CMK (cell line): ENCODE results near the gene SEC14L6.
"Not testable (repeated sequence)": the region's sequence is repeated elsewhere in the genome, so short reads cannot be mapped to it uniquely, and the experiment has no call there.

ENCODE experiments used
- DNase-seq: peaks from one replicate; pipeline ENCODE4 v3.0.0-alpha.2; 2010; ENCODE audit warnings: low read depth

SEC14L6 gene

DNA sequence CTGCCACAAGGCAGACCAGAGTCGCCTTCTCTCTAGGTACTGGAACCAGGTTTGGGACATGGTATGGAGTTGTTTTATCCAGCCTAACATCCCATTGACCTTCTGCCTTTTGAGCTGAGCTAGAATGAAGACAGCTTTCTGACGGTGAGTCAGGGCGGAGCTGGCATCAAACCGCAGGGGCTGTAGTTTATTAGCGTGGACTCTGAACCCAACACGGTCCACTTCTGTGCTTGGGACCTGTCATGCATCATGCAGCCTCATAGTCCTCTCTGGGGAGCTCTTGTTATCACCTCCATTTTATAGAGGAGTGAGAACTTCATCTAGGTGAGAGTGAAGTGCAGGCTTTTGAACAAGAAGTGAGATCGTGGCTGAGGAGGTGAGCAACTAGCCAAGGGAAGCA lies 19.6 kb upstream of the SEC14L6 start:
- DNase-seq = no peak

DNA sequence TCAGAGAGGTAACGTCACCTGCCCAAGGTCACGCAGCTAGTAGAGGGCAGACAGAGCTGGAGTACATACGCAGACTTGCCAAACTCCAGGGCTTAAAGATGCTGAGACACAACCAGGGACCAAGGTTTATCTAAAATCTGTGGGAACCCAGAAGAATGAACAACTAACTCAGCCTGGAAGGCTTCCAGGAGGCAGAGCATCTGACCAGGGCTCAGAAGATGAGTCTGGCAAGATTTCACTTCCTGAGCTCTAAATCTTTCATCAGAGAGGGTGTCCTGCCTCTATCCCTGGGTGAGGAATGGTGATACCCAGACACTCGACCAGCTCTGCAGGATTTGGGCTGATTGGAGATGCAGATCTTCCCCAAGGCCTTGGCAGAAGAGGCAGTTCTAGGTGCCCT lies 18.8 kb upstream of the SEC14L6 start:
- no peak for DNase-seq

DNA sequence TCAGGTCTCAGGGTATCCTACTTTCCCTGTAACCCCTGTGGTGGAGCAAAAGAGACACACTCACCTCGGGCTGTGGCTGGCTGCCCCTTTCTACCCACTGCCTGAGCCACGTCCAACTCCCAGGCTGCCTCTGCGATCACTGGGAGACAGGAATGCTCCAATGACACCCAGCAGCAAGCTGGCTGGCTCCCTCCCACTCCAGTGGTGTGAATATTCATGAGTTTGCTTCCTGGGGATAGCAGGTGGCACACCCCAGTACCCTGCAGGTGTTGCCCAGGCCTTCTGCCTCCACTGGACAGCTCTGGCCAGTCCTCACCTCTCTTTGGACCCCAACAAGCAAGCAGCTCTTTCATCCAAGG lies 18.2 kb upstream of the SEC14L6 start:
- DNase-seq = no peak

DNA sequence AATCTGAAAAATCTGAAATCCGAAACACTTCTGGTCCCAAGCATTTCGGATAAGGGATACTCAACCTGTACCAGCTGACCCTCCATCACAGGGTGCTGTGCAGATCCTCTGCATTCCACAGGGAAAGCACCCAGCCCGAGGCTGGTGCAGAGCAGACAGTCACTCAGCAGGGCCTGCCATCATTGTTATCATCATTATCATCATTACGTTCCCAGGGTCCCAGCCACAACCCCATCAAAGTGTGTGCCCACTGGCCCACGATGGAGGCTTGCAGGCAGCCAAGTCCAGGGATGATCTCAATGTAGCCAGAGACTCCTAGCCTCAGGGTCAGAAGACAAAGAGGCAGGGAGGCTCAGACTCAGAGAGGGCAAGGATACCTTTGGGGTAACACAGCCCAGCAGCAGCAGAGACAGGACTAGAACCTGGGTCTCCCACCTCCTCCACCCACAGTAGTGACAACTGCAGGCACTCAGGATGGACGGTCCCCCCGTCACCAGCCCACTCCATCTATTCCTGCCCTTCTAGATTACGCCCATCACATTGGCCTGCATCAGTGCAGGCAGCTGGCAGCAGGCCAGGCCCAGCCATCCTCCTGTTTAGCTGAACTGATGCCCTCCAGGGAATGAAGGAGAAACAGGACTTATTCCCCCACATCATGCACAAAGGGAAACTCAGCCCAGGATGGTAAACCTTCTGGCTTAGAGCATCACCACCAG lies 17.7 kb upstream of the SEC14L6 start:
- DNase-seq = no peak

DNA sequence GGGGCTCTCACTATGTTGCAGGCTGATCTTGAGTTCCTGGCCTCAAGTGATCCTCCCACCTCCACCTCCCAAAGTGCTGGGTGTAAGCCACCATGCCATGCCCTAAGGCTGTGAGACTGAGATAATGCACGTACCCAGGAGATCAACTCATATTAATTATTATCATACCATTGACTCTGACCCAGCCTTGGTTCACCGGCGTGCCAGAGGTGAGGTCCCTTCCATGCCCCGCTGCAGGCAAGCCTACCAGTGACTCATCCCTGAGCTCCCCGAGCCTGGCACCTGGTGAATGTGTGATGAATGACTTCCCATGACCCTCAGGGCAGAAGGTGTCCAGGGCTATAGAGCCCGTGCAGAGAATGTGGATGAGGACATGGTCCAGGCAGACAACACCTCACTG lies 15.8 kb upstream of the SEC14L6 start:
- no peak for DNase-seq

DNA sequence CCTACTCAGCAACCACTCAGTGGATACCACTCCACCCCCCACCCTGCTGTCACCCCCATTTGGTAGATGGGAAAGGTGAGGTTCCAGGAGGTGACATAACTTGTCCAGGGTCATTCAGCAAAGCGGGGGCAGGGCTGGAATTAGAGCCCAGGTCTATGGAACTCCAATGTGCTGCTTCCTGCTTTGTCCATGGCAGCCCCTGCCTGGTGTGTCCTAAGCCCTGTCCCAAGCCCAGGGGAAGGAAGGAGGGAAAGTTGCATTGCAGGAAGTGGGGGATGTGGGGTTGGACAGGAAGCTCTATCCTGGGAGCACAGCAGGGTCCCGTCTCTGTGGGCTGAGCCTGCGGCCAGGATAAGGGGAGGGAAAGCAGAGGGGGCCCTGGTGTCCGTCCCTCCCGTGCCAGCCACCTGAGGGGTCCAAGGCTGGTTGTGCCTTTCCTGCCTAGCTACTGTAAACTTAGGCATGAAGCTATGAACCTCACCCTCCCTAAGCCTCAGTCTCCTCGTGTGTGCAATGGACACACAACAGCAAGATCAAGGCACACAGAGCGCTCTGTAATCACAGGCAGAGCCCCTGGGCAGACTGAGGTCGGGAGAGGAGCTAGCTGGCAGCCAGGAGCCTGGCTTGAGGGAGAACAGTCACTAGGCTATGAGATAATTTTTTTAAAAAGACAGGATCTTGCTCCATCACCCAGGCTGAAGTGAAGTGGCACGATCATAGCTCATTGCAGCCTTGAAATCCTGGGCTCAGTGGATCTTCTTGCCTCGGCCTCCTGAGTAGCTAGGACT lies 15.1 kb upstream of the SEC14L6 start:
- no peak for DNase-seq

DNA sequence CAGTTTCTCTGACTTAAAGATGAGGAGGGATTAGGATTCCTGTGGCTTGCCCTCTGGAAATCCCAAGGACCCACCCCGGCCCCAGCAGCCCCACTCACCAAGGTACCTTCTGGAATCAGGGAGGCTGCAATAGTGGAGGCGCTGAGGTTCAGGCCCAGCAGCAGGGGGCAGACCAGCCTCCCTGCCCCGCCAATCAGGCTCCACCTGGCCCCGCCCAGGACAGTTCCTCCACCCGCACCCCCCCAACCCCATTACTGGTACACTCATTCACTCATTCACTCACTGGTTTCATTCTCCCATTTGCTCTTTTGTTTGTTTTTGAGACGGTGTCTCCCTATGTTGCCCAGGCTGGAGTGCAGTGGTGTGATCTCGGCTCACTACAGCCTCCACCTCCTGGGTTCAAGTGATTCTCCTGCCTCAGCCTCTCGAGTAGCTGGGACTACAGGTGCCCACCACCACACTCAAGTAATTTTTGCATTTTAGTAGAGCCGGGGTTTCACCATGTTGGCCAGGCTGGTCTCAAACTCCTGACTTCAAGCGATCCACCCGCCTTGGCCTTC lies 14.2 kb upstream of the SEC14L6 start:
- not testable (repeated sequence) for DNase-seq

DNA sequence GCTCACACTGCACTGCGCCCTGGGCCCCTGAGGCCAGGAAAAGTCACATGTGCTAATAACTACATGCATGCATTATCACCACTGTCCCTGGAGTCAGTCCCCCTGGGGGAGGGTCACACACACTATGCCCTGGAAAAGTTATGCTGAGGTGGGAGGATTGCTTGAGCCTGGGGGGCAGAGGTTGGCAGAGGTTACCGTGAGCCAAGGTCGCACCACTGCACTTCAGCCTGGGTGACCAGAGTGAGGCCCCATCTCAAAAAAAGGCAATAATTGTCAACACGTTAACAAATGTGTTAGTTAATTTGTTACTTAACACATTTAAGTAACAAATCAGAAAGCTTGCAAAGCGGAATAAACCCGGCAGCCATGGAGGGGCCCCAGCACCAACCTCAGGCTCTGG lies 13.3 kb upstream of the SEC14L6 start:
- no peak for DNase-seq

DNA sequence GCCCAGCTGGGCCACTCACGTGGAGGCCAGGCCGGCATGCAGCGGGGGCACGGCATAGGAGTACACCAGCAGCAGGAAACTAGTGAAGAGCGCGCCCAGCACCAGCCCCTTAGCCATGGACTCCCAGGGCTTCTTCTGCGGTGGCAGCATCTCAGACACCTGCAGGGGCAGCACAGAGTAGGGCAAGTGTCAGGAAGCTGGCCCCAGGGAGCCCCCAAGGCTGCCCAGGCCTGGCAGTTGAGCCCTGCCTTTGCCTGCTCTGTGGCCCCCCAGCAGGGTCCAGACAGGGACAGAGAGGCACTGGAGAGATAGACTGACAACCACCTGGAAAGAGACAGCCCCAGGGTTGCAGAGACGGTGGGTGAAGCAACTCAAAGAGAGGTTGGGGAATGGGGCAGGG lies 10.7 kb upstream of the SEC14L6 start:
- DNase-seq = no peak

DNA sequence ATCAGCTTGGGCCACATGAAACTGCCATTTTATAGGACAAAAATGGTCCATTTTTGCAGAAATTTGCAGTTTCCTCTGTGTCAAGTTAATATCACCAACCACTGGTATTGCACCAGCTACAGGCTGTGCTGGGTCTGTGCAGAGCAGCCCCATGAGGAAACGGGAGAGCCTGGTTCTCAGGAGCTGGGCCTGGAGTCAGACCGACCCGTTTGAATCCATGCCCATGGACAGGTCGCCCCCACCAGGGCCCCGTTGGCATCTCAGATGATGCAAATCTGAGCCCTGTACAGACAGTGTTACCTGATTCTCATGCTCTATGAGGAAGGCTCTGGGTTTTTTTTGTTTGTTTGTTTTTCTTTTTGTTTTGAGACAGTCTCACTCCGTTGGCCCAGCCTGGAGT lies 9.8 kb upstream of the SEC14L6 start:
- DNase-seq = no peak

DNA sequence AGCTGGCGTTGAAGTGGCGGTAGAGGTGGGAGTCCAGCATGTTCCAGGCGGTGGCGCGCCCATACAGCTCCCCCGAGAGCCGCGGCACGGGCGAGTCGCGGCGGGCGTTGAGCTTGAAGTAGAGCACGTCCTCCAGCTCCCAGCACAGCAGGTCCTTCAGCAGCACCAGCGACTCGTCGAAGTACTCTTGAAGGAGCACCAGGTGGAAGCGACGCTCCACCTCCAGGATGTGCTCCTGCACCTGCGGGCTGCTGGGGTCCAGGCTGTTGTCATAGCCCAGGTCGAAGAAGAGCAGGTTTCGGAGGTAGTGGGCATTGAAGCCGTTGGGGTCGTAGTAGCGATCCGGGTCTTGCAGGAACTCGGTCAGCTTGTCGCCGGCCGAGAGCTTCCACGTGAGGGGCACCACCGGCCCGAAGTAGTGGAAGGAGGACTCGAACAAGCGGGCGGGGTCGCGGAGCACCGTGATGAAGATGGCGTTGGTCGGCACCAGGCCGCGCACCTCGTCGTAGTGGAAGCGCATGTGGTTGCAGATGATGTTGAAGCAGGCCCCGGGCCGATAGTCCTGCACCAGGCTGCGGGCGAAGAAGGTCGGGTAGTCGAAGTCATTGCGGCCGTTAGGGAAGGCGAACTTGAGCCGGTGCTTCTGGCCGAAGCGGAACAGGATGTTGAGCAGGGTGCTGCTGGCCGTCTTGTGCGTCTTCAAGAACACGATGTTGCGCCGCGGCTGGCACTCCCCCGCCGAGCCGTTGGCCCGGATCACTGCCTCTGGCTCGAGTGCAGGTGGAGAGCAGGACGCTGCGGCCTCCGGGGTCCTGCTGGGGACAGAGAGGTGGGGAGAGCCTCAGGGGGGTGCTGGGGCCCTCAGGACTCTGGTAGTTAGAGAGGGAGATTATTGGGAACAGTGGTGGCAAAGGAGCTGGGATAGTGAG lies 9.0 kb upstream of the SEC14L6 start:
- DNase-seq = no peak

DNA sequence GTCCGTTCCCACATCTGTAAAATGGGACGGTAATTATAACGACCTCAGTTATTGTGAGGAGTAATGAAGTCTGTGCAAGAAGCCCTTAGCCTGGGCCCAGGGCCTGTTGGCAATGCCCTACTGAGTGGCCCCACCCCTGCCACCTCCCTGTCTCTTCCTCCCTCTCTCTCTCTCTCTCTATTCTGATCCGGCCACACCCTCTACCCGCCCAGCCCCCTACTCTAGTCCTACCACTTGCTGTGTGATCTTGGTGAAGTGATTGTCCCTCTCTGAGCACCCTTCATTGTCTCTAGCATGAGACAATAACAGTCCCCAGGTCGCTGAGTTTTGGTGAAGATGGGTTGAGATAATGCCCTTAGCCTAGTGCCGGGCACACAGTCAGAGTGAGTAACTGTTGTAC lies 7.4 kb upstream of the SEC14L6 start:
- no peak for DNase-seq

DNA sequence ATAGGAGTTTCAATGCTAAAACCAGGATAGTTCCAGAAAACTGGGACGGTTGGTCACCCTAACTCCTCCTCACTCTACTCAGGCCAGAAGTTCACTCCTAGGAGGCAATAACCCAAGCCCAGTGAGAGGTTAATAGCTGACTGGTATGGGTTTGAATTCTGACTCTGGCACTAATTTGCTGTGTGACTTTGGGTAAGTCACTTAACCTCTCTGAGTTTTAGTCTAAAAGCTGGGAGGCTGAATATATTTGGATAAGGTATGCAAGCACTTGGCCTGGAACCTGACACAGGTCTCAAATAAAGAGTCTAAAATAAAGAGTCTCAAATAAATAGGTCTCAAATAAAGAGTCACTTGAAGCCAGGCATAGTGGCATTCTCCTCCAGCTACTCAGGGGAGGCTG lies 6.2 kb upstream of the SEC14L6 start:
- no peak for DNase-seq

DNA sequence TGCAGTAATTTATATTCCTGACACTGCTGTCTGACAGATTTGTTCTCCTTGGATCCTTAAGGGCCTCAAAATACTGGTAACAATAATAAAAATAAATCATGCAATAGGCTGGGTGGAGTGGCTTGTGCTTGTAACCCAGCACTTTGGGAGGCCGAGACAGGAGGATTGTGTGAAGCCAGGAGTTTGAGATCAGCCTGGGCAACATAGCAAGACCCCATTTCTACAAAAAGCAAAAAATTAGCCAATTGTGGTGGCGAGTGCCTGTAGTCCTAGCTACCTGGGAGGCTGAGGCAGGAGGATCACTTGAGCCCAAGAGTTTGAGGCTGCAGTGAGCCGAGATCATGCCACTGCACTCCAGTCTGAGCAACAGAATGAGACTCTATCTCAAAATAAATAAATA lies 5.3 kb upstream of the SEC14L6 start:
- not testable (repeated sequence) for DNase-seq

DNA sequence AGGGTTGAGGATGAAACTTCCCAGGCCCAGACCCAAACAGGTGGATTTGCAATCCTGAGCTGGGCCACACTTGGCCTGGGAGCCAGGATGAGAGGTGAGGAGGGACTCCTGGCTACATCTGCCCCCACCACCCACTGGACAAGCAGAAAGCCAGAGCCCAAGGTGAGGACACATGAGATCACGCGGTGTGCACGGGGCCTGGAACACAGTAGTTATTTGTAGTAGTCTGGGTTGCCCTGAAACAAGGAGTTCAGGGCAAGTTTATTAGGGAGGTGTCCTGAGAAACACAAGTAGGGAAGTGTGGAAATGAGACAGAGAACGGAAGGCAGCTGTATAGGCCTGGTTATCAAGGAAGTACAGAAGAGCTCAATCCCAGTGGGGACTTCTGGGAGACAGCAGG lies 647 bp upstream of the SEC14L6 start:
- no peak for DNase-seq

DNA sequence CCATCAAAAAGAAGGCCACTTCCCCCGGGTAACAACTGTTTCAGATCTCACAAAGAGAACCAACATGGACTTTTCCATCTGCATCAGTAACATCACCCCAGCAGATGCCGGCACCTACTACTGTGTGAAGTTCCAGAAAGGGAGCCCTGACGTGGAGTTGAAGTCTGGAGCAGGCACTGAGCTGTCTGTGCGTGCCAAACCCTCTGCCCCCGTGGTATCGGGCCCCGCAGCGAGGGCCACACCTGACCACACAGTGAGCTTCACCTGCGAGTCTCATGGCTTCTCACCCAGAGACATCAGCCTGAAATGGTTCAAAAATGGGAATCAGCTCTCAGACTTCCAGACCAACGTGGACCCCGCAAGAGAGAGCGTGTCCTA lies 3.7 kb downstream of the SEC14L6 start:
- no peak for DNase-seq

DNA sequence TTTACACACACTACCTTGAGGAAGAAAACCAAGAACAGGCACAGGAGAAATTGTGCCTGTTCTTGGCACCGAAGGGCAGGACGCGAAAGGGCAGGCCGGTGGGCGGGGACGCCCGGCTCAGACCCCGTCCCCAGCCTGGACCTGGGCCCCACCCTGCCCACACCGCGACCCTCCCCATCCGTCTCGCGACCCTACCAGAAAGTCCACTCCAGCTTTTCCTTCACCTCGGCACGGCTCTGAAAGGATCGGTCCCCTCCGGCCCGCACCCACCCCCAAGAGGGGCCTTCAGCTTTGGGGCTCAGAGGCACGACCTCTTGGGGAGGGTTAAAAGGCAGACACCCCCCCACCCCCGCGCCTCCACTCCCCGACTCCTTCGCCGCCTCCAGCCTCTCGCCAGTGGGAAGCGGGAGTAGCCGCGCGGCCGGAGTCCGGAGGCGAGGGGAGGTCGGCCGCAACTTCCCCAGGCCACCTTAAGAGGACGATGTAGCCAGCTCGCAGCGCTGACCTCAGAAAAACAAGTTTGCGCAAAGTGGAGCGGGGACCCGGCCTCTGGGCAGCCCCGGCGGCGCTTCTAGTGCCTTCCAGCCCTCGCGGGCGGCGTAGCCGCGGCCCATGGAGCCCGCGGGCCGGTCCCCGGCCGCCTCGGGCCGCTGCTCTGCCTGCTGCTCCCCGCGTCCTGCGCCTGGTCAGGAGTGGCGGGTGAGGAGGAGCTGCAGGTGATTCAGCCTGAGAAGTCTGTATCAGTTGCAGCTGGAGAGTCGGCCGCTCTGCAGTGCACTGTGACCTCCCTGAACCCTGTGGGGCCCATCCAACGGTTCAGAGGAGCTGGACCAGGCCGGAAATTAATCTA lies 4.4 kb downstream of the SEC14L6 start:
- no peak for DNase-seq

DNA sequence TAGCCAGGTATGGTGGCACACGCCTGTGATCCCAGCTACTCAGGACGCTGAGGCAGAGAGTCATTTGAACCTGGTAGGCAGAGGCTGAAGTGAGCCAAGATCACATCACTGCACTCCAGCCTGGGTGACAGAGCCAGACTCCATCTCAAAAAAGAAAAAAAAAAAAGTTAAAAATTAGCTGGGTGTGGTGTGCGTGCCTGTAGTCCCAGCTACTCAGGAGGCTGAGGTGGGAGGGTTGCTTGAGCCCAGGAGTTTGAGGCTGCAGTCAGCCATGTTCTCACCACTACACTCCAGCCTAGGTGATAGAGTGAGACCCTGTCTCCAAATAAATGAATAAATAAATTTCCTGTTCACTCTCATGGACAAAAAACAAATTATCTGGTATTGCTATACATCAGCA lies 5.0 kb downstream of the SEC14L6 start:
- not testable (repeated sequence) for DNase-seq

DNA sequence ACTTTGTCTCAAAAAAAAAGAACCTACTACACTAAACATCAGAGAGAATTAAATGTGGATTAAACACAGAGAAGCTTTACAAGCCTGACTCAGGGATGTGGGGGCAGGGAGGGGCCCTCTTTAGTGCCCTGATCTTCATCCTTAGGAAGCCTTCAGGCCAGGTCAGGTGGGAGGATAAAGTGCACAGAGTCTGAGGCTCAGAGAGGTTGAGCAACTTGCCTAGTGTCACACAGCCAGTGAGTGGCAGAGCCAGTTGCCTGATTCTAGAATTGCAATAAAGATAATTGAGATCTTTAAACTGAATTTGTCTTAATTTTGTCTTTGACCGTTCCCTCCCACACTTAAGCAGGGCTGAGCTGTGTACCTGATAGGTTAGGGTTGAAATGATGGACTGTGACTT lies 7.2 kb downstream of the SEC14L6 start:
- no peak for DNase-seq

DNA sequence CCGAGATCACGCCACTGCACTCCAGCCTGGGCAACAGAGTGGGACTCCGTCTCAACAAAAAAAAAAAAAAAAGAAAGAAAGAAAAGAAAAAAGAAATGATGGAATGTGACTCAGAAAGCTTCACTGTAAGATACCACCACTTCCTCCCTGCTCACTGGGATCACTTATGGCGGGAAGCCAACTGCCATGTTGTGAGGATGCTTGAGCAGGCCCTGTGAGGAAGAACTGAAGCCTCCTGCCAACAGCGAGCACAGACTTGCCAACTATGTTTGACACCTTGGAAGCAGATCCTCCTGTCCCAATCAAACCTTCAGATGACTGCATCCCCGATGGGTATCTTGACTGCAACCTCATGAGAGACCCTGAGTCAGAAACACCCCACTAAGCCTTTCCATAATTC lies 8.3 kb downstream of the SEC14L6 start:
- DNase-seq = no peak

DNA sequence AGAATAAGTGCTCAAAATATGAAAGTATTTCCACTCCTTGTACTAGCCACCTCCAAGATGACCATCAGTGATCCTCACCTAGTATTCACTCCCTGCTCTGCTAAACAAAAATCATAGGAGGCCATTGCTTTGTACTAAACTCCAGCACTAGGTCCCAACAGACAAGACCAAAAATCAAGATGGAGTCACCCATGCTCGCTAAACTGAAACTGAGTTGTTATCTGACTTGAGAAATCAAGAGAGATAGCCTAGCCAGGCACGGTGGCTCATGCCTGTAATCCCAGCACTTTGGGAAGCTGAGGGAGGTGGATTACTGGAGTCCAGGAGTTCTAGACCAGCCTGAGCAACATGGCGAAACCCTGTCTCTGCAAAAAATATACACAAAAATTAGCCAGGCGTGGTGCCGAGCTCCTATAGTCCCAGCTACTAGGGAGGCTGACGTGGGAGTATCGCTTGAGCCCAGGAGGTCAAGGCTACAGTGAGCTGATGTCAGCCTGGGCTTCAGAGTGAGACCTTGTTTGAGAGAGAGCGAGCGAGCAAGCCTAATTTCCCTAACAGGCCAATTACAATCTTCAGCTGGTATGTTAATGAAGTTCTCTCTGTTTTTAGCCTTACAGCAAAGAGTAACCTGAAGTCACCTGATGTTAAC lies 9.3 kb downstream of the SEC14L6 start:
- DNase-seq = no peak
